HG03025 (cell line): Measurements from ENCODE around the gene ZNF614.
"Not testable (repeated sequence)": the region's sequence is repeated elsewhere in the genome, so short reads cannot be mapped to it uniquely, and the experiment has no call there.

Experiments used
- ATAC-seq: cut with Tn5 transposase; IDR thresholded peaks from one replicate; pipeline ENCODE4 v1.9.1; 2021; ENCODE audit warnings: mild to moderate bottlenecking, moderate library complexity; ENCODE audit not compliant: unreplicated experiment, low FRiP score

The ZNF614 gene

DNA sequence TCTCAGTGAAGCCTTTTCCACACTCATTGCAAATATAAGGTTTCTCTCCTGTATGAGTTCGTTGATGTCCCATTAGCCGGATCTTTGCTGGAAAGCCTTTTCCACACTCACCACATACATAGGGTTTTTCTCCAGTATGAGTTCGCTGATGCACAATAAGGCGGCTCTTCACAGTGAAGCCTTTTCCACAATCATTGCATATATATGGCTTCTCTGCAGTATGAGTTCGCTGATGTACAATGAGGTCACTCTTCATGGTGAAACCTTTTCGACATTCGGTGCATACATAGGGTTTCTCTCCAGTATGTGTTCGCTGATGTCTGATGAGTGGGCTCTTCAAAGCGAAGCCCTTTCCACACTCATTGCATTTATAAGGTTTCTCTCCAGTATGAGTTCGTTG lies 34.8 kb downstream of the ZNF614 start:
- ATAC-seq, result no peak

DNA sequence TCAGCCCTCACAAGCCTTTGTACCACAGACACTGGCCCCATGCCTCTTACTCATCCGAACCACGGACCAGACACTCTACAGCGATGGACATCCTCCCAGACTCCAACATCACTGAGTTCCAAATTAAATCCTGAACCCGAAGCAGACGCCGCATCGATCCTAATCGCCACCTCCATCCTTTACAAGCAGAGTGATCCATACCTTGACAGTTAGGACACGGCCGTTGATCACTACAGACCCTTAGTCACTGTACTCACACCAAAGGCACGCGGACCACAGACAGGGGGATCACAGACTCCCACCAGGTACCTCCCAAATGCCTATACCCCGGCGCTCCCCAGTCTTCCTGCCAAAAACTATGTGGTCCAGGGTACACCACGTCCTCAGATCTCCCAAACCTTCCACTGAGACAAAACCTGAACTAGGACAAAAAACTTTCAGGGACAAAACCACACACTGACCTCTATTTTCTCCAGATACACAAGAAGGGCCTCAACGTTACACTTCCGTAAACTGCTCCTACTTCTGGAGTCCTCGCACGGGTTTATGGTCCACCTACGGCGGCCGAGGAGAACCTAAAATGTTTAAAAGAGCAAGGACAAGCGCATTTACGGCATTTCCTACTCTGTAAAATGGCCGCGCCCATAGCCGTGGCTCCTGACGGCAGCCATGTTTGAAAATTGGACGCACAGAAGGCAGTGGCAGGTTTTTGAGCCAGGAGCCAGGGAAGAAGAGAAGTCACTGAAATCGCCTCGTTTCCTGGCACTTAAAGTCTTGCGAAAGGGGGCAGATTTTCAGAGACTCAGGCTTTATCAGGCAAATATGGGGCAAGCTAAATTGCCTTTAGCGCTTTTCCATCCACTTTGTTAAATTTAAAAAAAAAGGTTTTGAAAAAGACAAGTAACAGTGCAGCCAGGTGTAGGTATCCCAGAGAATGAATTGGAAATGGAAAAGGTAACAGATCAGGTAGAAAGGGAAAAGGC lies 41.6 kb downstream of the ZNF614 start, which contains the start of gene ZNF350:
Gene ZNF350 (minus strand): TSS at position 532 of the 983 bp plus-strand sequence. CDS start 12,480 bp downstream, outside the sequence.
- ATAC-seq, result peak; percentile 83

DNA sequence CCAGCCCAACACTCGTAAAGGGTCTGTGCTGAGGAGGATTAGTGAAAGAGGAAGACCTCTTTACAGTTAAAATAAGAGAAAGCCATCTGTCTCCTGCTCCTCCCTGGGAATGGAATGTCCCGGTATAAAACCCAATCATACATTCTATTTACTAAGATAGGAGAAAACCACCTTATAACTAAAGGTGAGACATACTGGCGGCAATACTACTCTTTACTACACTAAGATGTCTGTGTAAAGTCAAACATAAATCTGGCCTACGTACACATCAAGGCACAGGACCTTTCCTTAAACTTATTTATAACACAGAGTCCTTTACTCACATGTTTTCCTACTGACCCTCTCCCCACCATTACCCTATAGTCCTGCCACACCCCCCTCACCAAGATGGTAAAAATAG lies 44.8 kb downstream of the ZNF614 start:
- ATAC-seq, result no peak

DNA sequence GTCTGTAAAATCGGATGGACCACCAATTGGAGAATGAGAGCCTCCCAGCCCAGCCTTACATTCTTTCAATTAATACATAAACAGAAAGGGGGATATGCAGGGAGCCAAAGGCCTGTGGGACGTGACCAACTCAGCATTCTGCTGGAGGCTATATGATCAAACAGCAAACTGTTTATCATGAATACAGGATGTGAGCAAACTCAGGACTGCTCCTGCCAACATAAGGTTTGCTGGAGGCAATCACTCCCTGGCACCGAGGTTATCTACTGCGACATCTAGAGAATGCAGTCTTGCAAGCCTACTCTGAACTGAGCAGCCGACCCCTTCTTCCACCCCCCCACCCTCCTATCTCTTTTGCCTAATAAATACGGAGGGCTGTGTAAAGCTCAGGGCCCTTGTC lies 47.3 kb downstream of the ZNF614 start:
- not testable (repeated sequence) for ATAC-seq

DNA sequence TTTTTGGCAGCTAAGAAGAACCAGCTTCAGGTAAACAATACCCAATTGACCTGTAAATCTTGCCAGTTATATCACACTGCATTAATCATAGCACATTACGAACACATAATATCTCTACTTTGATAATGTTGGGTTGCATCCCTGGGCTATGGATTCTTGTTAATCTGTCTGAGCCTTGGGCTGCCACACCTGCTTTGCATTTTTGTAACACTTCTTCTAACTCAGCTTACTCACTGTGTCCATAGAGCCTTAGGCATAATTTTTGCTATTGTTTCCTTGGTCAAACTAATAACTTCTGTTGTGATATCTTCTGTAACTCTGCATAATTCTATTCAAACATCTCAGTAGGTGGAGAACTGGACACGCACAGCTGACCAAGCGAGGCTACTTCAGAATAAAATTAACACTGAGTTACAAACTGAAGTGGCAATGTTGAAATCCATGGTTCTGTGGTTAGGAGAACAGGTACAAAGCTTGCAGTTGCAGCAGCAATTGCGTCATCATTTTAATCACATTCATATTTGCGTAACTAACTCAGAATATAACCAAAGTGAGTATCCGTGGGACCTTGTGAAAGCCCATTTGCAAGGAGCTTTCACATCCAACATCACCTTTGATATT lies 48.0 kb downstream of the ZNF614 start:
- ATAC-seq, result no peak

DNA sequence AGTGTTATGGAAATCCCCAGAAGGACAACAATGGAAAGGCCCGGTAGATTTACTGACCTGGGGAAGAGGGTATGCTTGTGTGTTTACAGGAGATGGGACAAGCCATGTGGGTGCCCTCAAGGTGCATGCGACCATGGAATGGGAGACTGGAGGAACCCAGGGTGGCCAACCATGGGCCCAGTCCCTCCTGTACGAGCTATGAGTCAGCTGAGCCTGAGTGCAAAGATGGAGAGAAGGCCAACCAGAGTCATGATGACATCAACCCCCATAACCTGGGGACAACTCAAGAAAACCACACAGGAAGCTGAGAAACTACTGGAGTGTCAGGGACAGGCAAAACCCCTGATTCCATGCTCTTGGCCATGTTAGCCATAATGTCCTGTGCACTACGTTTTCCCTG lies 49.3 kb downstream of the ZNF614 start:
- no peak for ATAC-seq

DNA sequence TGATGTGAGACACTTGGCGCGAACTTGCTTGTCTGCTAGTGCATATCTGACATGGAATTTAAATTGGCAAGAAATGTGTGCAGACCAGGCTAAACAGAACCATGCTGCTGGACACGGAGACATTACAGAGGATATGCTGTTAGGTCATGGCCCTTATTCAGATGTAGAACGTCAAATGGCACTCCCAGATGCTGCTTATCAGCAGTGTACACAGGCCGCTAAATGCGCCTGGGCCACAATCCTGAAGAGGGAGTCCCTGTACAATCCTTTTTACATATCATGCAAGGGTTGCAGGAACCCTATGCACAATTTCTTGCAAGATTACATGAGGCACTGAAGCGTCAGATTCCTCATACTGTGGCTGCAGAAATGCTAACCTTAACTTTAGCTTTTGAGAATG lies 50.8 kb downstream of the ZNF614 start:
- no peak for ATAC-seq

DNA sequence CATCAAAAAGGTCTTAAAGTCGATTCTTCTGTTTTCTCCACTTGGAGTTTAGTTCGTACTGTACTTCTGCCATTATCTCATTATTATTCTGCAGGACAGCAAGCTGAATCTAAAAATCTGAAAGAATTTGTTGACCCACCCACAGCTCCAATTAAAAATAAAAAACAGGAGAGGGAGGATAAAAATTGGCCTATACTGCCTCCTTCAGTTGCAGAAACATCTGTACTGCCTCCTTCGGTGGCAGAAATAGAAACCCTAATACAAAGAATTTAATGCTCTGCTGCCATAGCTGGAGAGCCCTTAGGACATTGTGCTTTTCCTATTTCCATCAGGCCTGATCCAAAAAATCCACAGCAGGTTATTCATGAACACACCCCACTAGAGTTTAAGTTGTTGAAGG lies 51.3 kb downstream of the ZNF614 start:
- no peak for ATAC-seq

DNA sequence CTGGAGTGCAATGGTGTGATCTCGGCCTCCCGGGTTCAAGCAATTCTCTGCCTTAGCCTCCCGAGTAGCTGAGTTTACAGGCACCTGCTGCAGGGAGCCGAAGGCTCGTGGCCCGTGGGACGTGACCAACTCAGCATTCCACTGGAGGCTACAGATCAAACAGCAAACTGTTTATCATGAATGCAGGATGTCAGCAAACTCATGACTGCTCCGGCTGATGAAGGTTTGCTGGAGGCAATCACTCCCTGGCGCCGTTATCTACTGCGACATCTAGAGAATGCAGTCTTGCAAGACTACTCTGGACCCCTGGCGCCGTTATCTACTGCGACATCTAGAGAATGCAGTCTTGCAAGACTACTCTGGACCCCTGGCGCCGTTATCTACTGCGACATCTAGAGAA lies 52.4 kb downstream of the ZNF614 start:
- ATAC-seq, result not testable (repeated sequence)

DNA sequence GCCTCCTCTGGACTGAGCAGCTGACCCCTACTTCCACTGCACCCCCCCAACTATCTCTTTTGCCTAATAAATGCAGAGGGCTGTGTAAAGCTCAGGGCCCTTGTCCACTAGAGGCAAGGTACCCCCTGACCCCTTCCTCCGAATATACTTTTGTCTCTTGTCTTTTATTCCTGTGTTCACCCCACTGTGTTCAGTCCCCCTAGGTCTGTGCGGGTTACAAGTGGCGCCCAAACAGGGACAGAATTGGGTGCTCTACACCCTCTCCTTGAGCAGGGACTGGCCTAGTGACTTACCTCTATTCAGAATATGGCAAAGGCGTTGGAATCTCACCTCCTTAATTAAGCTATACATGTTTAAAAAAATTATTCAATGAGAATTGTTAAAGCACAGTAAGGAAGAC lies 56.6 kb downstream of the ZNF614 start:
- no peak for ATAC-seq

DNA sequence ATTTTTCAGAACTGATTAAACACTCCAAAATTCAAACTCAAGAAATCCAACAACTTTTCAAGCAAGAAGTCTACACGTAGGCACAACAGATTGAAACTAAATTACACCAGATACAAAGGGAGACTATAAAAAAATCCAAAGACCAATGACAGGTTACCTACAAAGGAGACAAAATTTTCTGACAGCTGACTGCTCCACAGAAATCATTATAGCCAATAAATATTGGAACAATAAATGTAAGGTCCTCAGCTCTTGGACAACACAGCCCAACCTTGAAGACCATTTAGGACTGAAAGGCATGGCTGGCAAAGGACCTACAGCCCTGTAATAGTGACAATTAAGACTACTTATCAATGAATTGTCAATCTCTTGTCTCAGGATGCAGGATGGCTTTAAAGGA lies 57.5 kb downstream of the ZNF614 start:
- no peak for ATAC-seq

DNA sequence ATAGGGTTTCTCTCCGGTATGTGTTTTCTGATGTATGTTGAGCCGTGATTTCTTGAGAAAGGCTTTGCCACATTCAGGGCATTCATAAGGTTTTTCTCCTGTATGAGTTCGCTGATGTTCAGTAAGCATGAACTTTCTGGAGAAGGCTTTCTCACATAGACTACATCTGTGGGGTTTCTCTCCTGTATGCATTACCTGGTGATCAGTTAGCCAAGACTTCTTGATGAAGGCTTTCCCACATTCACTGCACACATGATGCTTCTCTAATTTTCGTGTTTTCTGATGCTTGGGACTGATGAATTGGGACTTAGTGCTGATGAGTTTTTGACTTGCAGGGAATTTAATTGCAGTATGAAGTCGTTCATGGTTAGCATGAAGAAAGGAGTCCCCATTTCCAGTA lies 62.6 kb downstream of the ZNF614 start:
- no peak for ATAC-seq
